Bronchial epithelial cell (primary cell): ENCODE data around the gene CSNK1G3. TPM values are rescaled to one million over a fixed set of nuclear protein-coding genes. Genes with fewer than 3 reads are reported as not detected.

Experiments used
- DNase-seq: peaks from one replicate; pipeline ENCODE4 v3.0.0-alpha.2; 2010; ENCODE audit warnings: low read depth
- FAIRE-seq: peaks from 2 replicates; lab custom pipeline; 2011; peaks lifted over from hg19 to GRCh38; lab: Jason Lieb, UNC
- H3K27me3 ChIP-seq: 2 replicates; pipeline ENCODE4 v1.5.1; 2011; ENCODE audit warnings: low read length; ENCODE audit not compliant: control insufficient read depth, insufficient read depth
- H3K36me3 ChIP-seq: 2 replicates; pipeline ENCODE4 v1.5.1; 2011; ENCODE audit warnings: low read length; ENCODE audit not compliant: control insufficient read depth, insufficient read depth
- H3K4me3 ChIP-seq: 2 replicates; pipeline ENCODE4 v1.5.1; 2011; ENCODE audit warnings: mild to moderate bottlenecking, low read depth, low read length, control low read depth
- total RNA-seq: library from RNA; depleted of rRNA; stranded (reverse); fragments of >200 nt; gene quantifications from 2 replicates; pipeline ENCODE4 v1.2.1, GENCODE V29; 2014
- TF ChIP-seq, protein P1 (sequence below): IDR thresholded peaks from 2 replicates; pipeline ENCODE4 v1.5.1; 2011; ENCODE audit warnings: mild to moderate bottlenecking, moderate library complexity, low read length, control low read depth, inconsistent platforms; ENCODE audit not compliant: insufficient read depth, severe bottlenecking

Gene CSNK1G3
- total RNA-seq, 1 donor from 2014 or later: 50.0 TPM

- no peak for DNase-seq
- TF ChIP-seq, protein P1, sequence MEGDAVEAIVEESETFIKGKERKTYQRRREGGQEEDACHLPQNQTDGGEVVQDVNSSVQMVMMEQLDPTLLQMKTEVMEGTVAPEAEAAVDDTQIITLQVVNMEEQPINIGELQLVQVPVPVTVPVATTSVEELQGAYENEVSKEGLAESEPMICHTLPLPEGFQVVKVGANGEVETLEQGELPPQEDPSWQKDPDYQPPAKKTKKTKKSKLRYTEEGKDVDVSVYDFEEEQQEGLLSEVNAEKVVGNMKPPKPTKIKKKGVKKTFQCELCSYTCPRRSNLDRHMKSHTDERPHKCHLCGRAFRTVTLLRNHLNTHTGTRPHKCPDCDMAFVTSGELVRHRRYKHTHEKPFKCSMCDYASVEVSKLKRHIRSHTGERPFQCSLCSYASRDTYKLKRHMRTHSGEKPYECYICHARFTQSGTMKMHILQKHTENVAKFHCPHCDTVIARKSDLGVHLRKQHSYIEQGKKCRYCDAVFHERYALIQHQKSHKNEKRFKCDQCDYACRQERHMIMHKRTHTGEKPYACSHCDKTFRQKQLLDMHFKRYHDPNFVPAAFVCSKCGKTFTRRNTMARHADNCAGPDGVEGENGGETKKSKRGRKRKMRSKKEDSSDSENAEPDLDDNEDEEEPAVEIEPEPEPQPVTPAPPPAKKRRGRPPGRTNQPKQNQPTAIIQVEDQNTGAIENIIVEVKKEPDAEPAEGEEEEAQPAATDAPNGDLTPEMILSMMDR: no peak
- Histone ChIP-seq H3K4me3 (no peak overlapping the region), H3K27me3 (no peaks in the 10 kb centered on the region), H3K36me3 (no peaks in the 10 kb centered on the region)
- no peak for FAIRE-seq
Measured at GRCh38 chr5:123549256-123549904, 37.4 kb downstream of the CSNK1G3 start.

- DNase-seq (no peak), FAIRE-seq (no peak)
- TF ChIP-seq, protein P1: no peak
- Histone ChIP-seq H3K36me3 (peaks cover 1% of the 10 kb centered on the region), H3K4me3 (no peak overlapping the region), H3K27me3 (no peaks in the 10 kb centered on the region)
Measured at GRCh38 chr5:123554601-123555000, 42.6 kb downstream of the CSNK1G3 start.

- FAIRE-seq (no peak), DNase-seq (no peak)
- no peak overlapping the region for H3K4me3 ChIP-seq
- TF ChIP-seq, protein P1: no peak
- no peaks in the 10 kb centered on the region for H3K27me3 ChIP-seq
- peaks cover 1% of the 10 kb centered on the region for H3K36me3 ChIP-seq
Measured at GRCh38 chr5:123557907-123558306, 45.9 kb downstream of the CSNK1G3 start.

- FAIRE-seq (no peak), DNase-seq (no peak)
- Histone ChIP-seq H3K4me3 (no peak overlapping the region), H3K36me3 (peaks cover 1% of the 10 kb centered on the region), H3K27me3 (no peaks in the 10 kb centered on the region)
- TF ChIP-seq, protein P1: no peak
Measured at GRCh38 chr5:123558762-123559433, 46.9 kb downstream of the CSNK1G3 start.

- FAIRE-seq (no peak), DNase-seq (no peak)
- Histone ChIP-seq H3K36me3 (peaks cover 1% of the 10 kb centered on the region), H3K27me3 (no peaks in the 10 kb centered on the region), H3K4me3 (no peak overlapping the region)
- TF ChIP-seq, protein P1: no peak
Measured at GRCh38 chr5:123559434-123559775, 47.4 kb downstream of the CSNK1G3 start.
